Medulla oblongata (tissue), 1 donor: ENCODE results near the gene DPYD.
"Not testable (repeated sequence)": the region's sequence is repeated elsewhere in the genome, so short reads cannot be mapped to it uniquely, and the experiment has no call there.

Experiments
- DNase-seq: peaks from one replicate; pipeline ENCODE4 v3.0.0-alpha.2; 2015; ENCODE audit errors: extremely low spot score

Gene DPYD

DNA sequence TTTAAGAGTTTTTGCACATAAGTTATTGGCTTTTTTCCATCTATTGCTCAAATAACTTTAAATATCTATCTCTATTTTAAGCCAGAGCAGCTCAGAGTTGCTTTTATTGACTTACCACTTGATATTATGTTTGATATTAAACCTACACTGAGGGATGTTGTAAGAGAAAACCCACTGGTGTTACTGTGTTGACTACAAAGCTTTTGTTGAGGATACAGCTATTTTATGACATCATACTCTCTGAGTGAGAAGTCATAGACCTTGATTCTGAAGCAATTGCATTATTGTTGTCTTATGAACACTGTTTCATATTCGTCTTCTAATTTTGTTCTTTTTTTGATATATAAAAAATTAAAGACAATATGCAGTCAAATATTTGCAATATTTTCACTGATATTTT is 638.9 kb downstream of the DPYD start:
- no peak for DNase-seq

DNA sequence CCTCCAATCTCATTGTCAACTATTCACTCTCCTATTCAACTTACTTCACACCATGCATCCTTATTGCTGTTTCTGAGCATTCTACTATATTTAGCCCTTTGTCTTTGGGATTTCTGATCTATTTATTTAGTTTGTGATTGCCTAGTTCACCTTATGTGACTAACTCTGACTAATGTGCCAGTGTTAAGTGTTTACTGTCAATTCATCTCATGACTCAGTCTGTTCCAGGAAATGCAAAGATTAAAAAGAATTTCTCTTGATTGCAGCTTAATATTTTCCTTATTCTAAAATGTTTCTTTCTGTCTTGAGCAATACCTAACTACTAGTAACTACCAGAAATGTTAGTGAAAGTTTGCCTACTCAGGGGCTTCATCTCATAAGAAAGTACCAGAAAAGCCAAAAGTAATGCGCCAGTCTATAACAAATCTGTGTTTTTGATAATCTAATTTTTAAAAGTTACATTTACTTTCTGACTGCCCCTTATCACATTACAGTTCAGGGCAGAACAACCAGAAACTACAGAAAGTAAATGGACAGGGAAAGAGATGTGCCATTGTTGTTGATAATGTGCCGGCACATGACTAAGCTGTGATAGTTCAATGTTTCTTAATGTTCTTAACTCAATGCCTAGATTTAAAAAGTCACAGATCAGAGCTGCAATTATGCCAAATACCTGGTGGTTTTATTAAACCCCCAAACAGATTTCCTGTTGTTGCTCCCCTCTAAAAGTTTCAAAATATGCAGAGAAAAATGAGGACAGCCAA is 642.8 kb downstream of the DPYD start:
- no peak for DNase-seq

DNA sequence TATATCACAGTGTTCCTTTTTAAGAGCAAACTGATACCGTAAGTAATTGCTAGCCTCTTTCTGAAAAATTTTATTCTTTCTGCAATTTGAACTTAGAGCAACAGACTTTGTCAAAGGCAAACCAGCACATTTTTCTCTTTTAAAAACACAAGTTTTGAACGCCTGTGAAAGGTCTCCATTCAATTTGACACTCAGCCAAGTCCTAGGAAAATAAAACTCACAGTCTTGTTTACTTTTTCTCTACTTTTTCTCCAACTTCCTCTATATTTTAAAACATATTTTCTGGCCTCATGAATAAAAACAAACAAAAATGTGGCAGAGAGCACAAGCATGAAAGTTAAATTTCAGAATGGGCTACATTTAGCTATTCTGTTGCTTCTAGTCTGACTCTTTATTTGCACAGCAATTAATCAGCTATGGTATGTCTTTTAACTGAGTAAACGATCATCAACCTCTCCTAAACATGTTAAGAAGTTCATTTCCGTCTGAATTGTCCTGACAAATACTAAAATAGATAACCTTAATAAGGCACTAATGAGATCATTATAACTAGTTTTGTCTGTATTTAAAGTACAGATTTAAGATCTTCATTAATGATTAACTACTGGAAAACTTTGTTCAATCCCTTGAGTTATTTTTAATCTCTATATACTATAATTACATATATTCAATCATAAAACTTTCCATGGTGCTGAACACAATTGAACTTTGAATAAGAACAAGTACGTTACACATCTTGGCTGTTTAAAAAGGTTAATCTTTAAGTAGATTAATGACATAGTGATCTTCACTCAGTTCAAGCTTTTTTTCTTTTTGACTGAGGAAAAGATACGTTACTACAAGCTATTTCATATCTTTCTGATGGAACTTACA is 648.7 kb downstream of the DPYD start:
- no peak for DNase-seq

DNA sequence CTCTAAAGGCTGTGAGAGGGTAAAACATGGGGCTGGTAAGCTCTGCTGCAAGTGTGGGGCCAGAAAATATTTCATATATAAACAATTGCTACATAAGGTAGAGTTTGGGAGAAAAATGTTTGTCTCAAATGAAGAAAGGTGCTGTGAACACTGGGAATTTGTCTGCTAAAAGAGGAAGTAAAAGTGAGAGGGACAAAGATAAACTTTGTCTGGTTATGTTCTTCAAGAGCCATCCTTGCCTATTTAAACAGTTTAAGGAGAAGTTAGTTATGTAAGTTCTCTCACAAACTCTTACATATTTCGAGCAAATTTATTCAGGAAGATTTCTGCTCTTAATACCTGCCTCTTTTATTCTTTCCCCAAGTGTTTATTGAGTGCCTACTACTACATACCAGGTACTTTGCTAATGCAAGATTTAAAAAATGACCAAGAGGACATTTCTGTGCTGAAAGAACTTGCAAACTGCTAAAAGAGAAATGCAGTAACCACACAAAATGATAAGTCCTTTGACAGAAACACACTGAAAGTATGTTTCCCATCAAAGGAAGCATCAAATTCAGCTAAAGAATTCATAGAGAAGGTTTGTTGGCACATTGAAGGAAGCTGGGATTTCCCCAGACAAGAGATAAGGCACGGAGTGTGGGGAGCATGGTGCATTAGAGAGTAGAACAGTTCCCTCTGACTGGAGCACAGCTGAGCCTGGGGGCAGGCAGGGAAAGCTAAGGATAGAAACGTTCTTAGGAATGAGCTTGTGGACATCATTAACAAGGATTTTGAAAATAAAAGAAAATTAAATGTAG is 650.1 kb downstream of the DPYD start:
- no peak for DNase-seq

DNA sequence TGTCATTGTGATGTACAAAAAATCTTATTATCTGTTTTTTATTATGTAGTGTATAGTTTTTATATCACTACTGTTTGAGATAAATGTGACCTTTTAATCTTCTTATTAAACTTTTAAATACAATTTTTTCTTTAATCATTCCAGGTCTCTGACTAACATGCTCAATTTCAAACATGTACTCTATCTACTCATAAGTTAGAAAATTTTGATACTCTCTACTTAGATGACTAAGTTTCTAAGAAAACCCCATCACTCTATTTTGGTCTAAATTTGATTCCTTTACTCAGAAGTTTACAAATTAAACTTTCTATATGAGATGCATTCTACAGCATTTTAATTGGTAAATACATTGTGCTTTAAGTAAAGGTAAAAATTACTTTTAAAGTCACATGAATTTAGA is 655.2 kb downstream of the DPYD start:
- no peak for DNase-seq

DNA sequence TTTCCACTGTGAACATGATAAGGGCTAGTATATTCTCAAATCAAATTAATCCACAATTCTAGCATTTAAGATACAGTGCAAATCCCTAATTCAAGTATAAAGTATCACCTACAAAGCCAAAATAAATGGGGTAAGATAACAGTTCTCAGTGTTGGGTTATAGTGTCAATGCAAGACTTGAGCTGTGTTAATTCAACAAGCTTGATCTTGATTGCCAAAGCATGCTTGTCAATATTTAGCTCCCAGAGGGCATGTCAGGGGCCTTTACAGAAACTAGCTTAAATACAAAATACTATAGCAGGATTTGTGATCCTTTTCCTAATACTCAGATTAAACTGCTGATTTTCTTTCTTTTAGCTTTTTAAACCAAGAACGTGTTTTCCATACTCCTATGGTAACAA is 658.0 kb downstream of the DPYD start:
- DNase-seq, result no peak

DNA sequence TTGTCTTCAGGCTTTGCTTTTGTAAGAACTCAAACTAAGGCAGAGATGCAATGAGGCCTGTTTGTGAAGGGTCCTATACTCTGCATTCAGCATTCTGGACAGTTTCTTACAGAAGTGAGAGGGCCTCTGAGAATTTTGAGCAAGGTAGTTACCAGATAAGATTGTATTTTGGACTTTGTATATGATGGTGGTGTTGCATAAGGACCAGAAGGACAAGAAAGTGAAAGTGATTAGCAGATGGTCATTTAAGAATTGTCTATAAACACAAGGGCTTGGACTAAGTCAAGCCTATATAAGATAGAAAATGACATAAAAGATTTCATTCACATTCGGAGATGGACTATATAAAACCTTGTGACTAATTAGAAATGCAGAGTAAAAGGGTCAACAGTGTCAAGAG is 662.2 kb downstream of the DPYD start:
- no peak for DNase-seq

DNA sequence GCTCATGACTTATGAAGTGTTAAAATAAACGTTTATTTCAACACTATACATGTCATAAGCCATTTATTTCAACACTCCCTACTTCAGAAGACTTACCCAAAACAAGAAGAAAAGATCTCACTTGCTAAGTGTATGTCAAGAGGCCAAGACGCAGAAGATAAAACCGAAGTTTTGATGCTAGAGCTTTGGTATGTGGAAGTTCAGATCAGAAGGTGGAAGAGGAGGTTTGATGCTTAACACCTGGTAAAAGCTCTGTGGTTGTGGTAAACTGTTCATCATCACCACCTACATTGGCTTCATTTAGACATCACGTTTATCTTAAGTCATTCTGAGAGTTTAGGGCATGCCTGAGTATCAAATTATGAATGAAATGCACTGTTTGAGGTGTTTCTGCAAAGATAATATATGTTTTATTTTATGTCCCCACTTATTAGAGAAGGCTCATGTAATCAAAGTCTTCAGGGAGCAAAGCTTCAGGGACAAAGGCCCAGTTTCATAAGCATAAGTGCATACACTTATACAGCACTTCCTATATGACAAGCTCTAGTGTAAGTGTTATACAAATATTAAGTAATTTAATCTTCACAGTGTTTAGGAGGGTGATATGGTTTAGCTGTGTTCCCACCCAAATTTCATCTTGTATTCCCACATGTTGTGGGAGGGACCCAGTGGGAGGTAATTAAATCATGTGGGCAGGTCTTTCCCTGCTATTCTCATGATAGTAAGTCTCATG is 665.9 kb downstream of the DPYD start:
- no peak for DNase-seq

DNA sequence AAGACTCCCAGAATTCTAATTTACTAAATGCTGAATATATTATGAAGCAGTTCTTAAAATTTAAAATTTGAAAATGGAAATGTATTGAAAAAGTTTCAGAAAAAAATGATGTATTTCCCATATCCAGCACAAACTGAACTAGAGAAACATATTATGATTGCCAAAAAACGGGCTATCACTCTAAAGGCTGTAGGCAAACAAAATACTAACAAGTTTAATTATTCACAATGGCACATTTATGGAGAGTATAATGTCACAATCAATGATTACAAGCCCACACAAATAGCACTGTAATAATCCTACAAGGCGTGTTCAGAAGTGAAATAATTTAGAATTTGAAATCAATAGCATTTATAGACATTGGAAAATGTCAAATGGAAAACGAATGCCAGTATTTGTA is 667.9 kb downstream of the DPYD start:
- no peak for DNase-seq

DNA sequence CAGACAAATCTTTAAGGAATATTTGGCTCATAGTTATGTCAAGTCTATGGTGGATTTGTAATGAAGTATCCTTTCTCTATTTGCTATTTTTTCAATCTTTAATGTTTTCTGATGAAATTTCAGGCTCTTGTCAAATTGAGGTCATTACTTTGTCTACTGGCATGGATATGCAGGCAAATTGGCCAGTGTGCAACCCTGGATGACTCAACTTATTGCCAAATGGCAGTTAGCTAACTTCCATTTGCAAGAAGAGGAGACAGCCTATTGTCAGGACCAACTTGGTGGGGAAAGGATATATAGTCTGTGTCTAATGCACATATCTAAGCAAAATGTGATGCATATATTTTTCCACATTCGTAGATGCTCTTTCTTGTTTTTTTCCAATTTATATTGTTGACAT is 668.8 kb downstream of the DPYD start:
- DNase-seq, result no peak

DNA sequence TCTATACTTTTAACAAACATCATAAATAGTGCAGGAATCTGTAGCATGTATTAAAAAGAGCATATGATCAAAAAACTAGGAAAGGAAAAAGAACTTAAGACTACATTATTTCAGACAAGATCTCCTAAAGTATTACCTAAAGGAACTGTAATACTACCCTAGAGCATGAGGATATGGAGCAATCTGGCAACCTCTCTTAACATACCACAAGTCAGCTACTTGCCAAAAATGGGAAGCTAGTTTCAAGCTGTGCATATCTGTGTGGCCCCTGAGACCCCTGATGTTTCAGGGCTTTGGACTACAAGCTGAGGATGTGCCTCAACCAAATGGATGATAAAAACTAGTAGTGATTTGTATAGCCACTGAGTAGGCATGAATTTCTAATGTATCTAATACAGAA is 673.6 kb downstream of the DPYD start:
- DNase-seq, result no peak

DNA sequence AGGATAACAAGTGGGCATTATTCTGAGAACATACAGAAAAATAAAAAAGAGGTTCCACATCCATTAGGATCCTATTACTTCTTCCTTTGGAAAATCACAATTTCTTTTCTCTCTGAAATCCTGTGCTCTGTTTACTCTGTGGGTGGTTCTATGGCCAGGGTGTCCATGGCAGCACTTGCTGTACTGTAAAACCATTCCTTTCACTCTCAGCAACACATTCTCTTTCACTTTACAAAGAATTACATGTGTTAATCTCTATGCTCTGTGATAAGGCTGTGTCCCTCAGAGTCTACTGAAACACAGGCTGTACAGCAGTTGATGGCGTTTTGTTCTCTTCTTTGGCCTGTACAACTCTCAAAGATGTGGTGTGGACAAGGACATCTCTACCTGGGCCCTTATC is 675.2 kb downstream of the DPYD start:
- DNase-seq, result peak; percentile 17

DNA sequence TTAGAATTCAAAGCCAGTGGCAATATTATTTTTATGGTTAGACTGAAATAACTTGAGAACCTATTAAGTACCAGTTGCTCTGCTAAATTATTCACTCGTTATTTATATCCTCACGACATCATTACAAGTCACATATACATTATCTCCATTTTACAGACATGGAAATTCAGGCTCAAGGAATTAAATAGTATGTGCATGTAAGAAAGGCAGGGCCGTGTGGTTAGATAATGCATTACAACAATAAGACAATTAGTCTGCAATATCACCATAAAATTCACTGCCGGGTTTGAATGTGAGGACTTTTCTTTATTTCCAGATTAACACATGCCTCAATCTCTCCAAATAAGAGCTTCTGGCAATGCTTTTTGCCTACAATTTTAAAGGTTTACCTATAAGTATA is 675.8 kb downstream of the DPYD start:
- DNase-seq, result peak; percentile 24

DNA sequence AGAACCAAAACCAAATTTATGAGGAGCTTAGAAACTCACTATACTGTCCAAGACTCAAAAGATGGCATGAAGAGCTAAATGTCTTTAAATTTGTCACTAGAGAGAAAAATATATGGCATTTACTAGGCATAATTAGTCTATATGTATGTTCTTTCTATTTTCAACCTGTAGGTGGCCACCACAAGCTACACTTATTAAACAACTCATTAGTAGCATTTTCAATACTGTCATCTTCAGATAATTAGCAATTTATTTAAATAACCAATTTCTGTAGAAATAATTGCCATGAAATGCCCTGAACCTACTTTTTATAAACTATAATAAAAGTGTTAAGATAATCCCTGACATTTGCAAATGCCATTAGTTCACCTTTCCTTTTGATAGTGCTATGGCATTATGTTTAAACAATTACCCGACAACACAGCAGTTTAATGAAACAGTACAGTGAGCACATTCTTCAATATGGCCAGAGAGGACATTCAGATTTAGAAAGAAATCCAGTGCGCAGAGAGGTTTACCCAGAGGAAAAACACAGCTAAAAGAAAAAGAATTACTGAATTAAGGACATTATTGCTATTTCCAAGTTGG is 676.8 kb downstream of the DPYD start:
- peak; percentile 55 for DNase-seq

DNA sequence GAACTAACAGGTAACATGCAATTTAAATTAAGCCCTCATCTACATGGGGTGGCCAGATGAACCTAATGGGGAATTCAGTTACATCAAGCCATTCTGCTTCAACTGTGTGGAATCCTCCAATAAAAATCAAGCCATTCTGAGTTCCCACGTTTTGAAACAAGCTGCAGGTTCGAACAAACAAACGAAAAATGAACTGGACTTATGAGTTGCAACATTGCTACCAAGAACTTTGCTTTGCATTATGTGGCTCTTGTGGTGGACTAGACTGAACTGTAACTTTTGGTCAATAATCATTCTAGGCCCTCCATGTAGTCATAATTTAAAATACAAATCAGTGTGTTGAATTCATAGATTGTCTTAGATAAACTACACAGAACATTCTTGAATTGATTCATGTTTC is 682.0 kb downstream of the DPYD start:
- DNase-seq, result no peak

DNA sequence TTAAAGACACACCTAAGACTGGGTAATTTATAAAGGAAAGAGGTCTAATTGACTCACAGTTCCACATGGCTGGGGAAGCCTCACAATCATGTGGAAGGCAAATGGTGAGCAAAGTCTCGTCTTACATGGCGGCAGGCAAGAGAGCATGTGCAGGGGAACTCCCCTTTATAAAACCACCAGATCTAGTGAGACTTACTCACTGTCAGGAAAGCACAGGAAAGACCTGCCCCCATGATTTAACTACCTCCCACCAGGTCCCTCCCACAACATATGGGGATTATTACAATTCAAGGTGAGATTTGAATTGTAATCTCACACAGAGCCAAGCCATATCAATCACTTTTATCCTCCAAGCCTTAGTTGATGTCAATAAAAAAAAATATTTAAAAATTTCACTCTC is 689.5 kb downstream of the DPYD start:
- DNase-seq, result not testable (repeated sequence)

DNA sequence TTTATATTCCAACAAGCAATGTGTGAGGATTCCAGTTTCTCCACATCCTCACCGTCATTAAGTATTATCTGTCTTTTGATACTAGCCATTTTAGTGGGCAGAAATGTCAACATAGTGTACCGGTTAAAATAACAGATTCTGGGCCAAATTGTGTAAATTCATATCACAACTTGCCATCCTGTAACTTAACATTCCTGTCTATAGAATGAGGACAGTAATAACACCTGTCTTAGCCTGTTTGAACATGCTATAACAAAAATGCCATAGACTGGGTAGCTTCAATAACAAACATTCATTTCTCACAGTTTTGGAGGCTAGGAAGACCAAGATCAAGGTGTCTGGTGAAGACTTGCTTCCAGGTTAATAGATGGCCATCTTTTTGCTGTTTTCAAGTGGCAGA is 708.2 kb downstream of the DPYD start:
- no peak for DNase-seq

DNA sequence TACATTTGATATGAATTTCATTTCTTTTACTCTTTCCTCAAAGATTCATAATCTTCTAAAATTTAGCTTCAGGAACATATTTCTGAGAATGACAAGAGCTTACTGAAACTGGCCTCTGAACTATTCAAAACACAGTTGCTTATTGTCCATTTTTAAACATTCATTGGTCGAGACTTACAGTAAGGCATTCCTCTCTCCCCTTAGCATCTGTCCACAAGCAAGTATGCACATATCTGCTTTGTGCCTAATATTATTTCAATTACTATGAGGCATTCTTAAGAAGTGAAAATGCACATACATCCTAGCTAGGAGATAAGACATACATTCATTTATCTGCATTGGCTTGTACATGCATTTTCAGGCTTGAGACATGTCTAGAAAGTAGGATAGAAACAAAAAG is 710.5 kb downstream of the DPYD start:
- no peak for DNase-seq

DNA sequence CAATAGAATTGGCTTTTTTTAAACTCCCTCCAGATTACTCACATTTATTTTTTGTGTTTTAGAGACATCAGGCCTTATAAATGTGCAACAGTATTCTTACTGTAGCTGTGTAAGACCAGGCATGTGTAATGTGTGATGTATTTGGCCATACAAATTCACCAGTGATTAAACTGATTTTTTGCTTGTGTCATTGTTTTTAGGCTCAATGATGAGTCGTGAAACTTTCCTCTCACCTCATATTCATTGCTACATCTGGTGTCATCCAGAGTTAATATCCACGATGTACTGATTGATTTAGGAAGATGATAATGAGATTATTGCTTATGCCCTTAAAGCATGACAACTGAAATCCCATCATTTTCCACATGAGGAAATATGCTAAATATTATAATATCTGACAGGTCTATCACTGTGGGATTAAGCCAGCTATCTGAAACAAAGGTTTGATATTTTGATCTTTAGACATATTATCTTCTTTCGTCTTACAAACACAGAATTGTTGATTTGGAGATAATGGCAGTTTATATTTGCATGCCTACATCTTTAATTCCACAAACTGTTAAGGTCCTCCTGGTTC is 711.4 kb downstream of the DPYD start:
- no peak for DNase-seq

DNA sequence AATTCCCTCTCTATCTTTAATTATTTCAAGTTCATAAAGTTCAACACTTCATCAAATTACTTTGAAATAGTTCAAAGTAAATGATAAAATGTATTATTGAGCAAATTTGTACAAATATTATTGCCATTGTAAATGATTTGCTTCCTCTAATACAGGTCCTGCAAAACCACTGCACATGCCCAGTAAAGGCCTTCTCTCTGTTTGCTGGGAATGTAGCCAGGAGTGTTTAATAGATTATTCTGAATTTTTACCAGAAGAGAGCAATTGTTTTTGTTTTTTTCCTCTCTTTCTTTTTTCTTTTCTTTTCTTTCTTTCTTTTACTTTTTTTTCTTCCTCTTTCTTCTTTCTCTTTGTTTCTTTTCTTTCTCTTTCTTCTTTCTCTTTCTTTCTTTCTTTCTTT is 713.0 kb downstream of the DPYD start:
- peak; percentile 22 for DNase-seq

DNA sequence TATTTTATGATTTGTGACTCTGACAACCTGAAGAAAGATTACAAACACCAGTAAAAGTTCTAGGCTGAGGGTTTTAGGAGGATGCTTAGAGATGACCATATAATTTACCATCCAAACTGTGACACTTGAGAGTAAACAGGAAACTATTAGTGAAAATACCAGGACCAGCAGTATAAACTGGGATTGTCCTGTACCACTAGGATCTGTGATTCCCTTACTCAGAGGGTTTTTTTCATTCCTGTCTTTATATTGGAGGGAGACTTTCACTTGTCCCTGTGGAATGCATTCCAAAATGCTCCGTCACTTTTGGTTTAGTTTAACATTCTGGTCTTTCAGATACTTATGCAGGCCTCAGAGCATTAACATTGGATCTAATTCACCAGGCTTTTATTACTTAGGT is 716.4 kb downstream of the DPYD start:
- no peak for DNase-seq
